Gastrocnemius medialis (tissue), 4 donors: ENCODE data around the gene POLL. TPM values are rescaled to one million over a fixed set of nuclear protein-coding genes. Genes with fewer than 3 reads are reported as not detected.

Experiments used
- ATAC-seq, 2 donors: fragments of 150-250 bp; one replicate each; pipeline ENCODE4 v1.9.1; 2016
- DNase-seq, 2 donors: peaks; one replicate each; pipeline ENCODE4 v3.0.0-alpha.2; 2019
- H3K27ac ChIP-seq, 4 donors: fragments of 200-600 bp; sonication (generic); 1 replicate in 1 of 4; 2 replicates in 3 of 4; pipeline ENCODE4 v1.5.1; 2016 to 2018; ENCODE audit warnings: mild to moderate bottlenecking in 2 of 4, moderate library complexity in 1 of 4
- H3K27me3 ChIP-seq, 3 donors: fragments of 200-600 bp; sonication (generic) in 2 of 3; 1 replicate in 1 of 3; 2 replicates in 2 of 3; pipeline versions ENCODE4 v1.5.1 to v1.6.0; 2016 to 2019; ENCODE audit warnings: mild to moderate bottlenecking in 1 of 3, moderate library complexity in 1 of 3
- H3K36me3 ChIP-seq, 2 donors: fragments of 200-600 bp; sonication (generic) in 1 of 2; one replicate each; pipeline ENCODE4 v1.5.1; 2017 to 2018
- H3K4me1 ChIP-seq, 2 donors: fragments of 200-600 bp; sonication (generic) in 1 of 2; one replicate each; pipeline ENCODE4 v1.5.1; 2016 to 2017; ENCODE audit warnings: mild to moderate bottlenecking in 2 of 2
- H3K4me3 ChIP-seq, 4 donors: fragments of 200-600 bp; sonication (generic) in 3 of 4; 1 replicate in 1 of 4; 2 replicates in 3 of 4; pipeline ENCODE4 v1.5.1; 2016 to 2019; ENCODE audit warnings: mild to moderate bottlenecking in 2 of 4
- H3K9me3 ChIP-seq, 3 donors: fragments of 200-600 bp; sonication (generic) in 2 of 3; 1 replicate in 1 of 3; 2 replicates in 2 of 3; pipeline ENCODE4 v1.5.1; 2016 to 2019
- POLR2A ChIP-seq, 2 donors: fragments of 450-650 bp; IDR thresholded peaks; one replicate each; pipeline ENCODE4 v1.6.1; 2017; ENCODE audit warnings: antibody characterized with exemption in 2 of 2, mild to moderate bottlenecking in 2 of 2, moderate library complexity in 2 of 2
- in situ Hi-C, 4 donors: fragments of 200-750 bp; cut with MboI; loops; one replicate each; pipeline versions ENCODE4 v1.15.0 to v1.8.0; 2017; ENCODE audit warnings: low sequenced_read_pairs in 4 of 4
- intact Hi-C: fragments of 100-400 bp; cut with DNase I; formaldehyde crosslinking; loops from one replicate; pipeline ENCODE4 v1.15.1; 2023; ENCODE audit warnings: low total_unique reads
- total RNA-seq, 4 donors: library from RNA; depleted of rRNA; stranded (reverse); fragments of >200 nt; gene quantifications; one replicate each; pipeline versions ENCODE4 v1.1.0 to v1.2.3, GENCODE V29; 2016
- TF ChIP-seq, protein P1 (sequence below), 5 experiments: fragments of 450-650 bp in 3 of 5; fragments of 200-600 bp in 2 of 5; sonication (generic) in 2 of 5; IDR thresholded peaks in 4 of 5; conservative IDR thresholded peaks in 1 of 5; 1 replicate in 4 of 5; 2 replicates in 1 of 5; pipeline ENCODE4 v1.5.1; 2016 to 2019; ENCODE audit warnings: antibody characterized with exemption in 5 of 5, mild to moderate bottlenecking in 3 of 5, moderate library complexity in 3 of 5

Gene POLL
- total RNA-seq, 4 donors from 2014 or later = 15.4 to 33.1 (median 29.4) TPM

GRCh38 chr10:101545898-101546297 lies 42.2 kb downstream of the POLL start:
- DNase-seq (no peak), ATAC-seq (no peak)
- in situ Hi-C loops (no loop called here), intact Hi-C loops (no loop called here)
- Histone ChIP-seq H3K4me1 (peaks cover 10 to 11% of the 10 kb centered on the region in 2 donors), H3K27me3 (no peaks in the 10 kb centered on the region), H3K27ac (no peak overlapping the region), H3K4me3 (no peak overlapping the region), H3K9me3 (no peaks in the 10 kb centered on the region), H3K36me3 (peaks cover 0 to 3% of the 10 kb centered on the region in 2 donors)
- no peak for TF ChIP-seq POLR2A (IDR thresholded peaks at IDR 0.05)
- TF ChIP-seq, protein P1, sequence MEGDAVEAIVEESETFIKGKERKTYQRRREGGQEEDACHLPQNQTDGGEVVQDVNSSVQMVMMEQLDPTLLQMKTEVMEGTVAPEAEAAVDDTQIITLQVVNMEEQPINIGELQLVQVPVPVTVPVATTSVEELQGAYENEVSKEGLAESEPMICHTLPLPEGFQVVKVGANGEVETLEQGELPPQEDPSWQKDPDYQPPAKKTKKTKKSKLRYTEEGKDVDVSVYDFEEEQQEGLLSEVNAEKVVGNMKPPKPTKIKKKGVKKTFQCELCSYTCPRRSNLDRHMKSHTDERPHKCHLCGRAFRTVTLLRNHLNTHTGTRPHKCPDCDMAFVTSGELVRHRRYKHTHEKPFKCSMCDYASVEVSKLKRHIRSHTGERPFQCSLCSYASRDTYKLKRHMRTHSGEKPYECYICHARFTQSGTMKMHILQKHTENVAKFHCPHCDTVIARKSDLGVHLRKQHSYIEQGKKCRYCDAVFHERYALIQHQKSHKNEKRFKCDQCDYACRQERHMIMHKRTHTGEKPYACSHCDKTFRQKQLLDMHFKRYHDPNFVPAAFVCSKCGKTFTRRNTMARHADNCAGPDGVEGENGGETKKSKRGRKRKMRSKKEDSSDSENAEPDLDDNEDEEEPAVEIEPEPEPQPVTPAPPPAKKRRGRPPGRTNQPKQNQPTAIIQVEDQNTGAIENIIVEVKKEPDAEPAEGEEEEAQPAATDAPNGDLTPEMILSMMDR (IDR thresholded peaks at IDR 0.05 in 4 of 5, conservative IDR thresholded peaks at IDR 0.05 in 1 of 5) = no peak

GRCh38 chr10:101538446-101538845 lies 49.6 kb downstream of the POLL start:
- Histone ChIP-seq H3K9me3 (no peaks in the 10 kb centered on the region), H3K4me3 (no peak overlapping the region), H3K27me3 (no peaks in the 10 kb centered on the region), H3K36me3 (peaks cover 3 to 29% of the 10 kb centered on the region in 2 donors), H3K27ac (no peak overlapping the region), H3K4me1 (no peaks in the 10 kb centered on the region)
- ATAC-seq (no peak), DNase-seq (no peak)
- intact Hi-C loops = no loop called here
- in situ Hi-C loops = no loop called here
- TF ChIP-seq, protein P1 (IDR thresholded peaks at IDR 0.05 in 4 of 5, conservative IDR thresholded peaks at IDR 0.05 in 1 of 5) = no peak
- TF ChIP-seq POLR2A (IDR thresholded peaks at IDR 0.05) = no peak

DNA sequence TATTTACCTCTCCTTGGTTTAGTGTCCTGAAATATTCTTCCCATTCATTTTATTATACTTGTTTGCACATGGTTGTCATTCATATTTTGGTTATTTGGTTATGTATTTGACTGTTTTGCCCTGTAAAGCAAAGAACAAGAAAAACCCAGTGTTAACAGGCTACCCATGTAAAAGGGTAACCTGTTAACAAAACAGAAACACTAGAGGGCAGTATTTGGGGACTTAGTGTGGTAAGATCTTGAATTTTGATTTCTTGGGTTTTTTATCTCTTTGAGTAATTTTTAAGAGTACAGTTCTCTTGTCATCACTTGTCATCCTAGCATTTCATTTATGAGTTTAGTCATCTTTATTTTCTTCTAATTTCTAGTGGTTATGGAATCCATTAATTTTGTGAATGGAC lies 51.3 kb downstream of the POLL start:
- no peak overlapping the region for H3K4me3 ChIP-seq
- intact Hi-C loops = loop anchor here (2.0 kb wide), 1 partner anchor 34 kb away; no protein-coding TSS in a partner anchor
- no peak for ATAC-seq
- in situ Hi-C loops = no loop called here
- no peak overlapping the region for H3K27ac ChIP-seq
- no peak for TF ChIP-seq POLR2A (IDR thresholded peaks at IDR 0.05)
- TF ChIP-seq, protein P1 (IDR thresholded peaks at IDR 0.05 in 4 of 5, conservative IDR thresholded peaks at IDR 0.05 in 1 of 5) = peak in 3 of 5 experiments; percentile 22 to 44 (median 35)
- H3K9me3 ChIP-seq = no peaks in the 10 kb centered on the region
- peaks cover 3 to 37% of the 10 kb centered on the region in 2 donors for H3K36me3 ChIP-seq
- DNase-seq = no peak
- H3K27me3 ChIP-seq = no peaks in the 10 kb centered on the region
- H3K4me1 ChIP-seq = no peaks in the 10 kb centered on the region

DNA sequence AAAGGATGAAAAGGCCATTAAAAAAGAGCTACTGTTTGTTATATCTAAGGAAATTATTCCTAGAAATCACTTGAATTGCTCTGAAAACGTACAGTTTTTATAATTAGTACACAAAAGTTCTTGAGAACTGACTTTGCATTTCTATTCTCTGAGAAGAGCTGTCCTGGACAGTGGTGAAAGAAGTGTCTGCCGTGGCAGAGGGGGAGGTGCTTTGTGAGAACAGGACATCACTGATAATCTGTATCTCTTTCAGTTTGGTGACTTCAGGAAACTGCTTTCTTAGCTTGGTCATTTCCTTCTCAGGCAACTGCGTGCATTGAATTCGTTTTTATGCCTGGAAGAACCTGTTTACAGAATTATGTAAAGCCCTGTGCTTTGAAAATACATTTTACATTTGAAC lies 52.1 kb downstream of the POLL start:
- Histone ChIP-seq H3K9me3 (no peaks in the 10 kb centered on the region), H3K27ac (no peak overlapping the region), H3K27me3 (no peaks in the 10 kb centered on the region), H3K4me1 (no peaks in the 10 kb centered on the region), H3K4me3 (no peak overlapping the region), H3K36me3 (peaks cover 3 to 37% of the 10 kb centered on the region in 2 donors)
- intact Hi-C loops (loop anchor here (2.0 kb wide), 1 partner anchor 35 kb away; no protein-coding TSS in a partner anchor), in situ Hi-C loops (no loop called here)
- TF ChIP-seq POLR2A (IDR thresholded peaks at IDR 0.05) = no peak
- TF ChIP-seq, protein P1 (IDR thresholded peaks at IDR 0.05 in 4 of 5, conservative IDR thresholded peaks at IDR 0.05 in 1 of 5) = no peak
- DNase-seq (no peak), ATAC-seq (no peak)
